ENCODE measurements around the gene MYOT. TPM values are rescaled to one million over a fixed set of nuclear protein-coding genes. Genes with fewer than 3 reads are reported as not detected.

MYOT gene
- total RNA-seq, 1 experiment from 2014 or later, result not detected

GRCh38 chr5:137891849-137892248 lies 24.2 kb downstream of the MYOT start:
- DNase-seq (ENCODE audit: low spot score), result no peak
- H3K27ac ChIP-seq (ENCODE audit: low read depth, low read length, poor library complexity, severe bottlenecking), result no peak overlapping the region
- H3K36me3 ChIP-seq (ENCODE audit: insufficient read depth, low read length, poor library complexity, severe bottlenecking), result no peaks in the 10 kb centered on the region
- TF ChIP-seq CTCF (conservative IDR thresholded peaks at IDR 0.05; ENCODE audit: low read depth, low read length) (peak; percentile 32; the same call in 1 of the 2 replicates), EZH2 (IDR thresholded peaks at IDR 0.05; ENCODE audit: borderline replicate concordance, low read depth, low read length, poor library complexity, severe bottlenecking) (no peak)
- H3K9me3 ChIP-seq (ENCODE audit: low read depth, low read length, poor library complexity, severe bottlenecking), result no peaks in the 10 kb centered on the region
- H3K27me3 ChIP-seq (replicated peaks; ENCODE audit: insufficient read depth, low read depth, low read length, poor library complexity), result no peaks in the 10 kb centered on the region
- no peak overlapping the region for H3K4me3 ChIP-seq (ENCODE audit: low read depth, low read length, poor library complexity, severe bottlenecking)
- H3K4me1 ChIP-seq (ENCODE audit: insufficient read depth, low read length, poor library complexity, severe bottlenecking), result no peaks in the 10 kb centered on the region
- POLR2A ChIA-PET (ENCODE audit: low non-redundant PET), result no interaction called here
- CTCF ChIA-PET, result no interaction called here
- BruUV-seq (replicated peaks), result no TSS peak
- intact Hi-C loops (cut with micrococcal nuclease; ENCODE audit: unreplicated experiment), result no loop called here

DNA sequence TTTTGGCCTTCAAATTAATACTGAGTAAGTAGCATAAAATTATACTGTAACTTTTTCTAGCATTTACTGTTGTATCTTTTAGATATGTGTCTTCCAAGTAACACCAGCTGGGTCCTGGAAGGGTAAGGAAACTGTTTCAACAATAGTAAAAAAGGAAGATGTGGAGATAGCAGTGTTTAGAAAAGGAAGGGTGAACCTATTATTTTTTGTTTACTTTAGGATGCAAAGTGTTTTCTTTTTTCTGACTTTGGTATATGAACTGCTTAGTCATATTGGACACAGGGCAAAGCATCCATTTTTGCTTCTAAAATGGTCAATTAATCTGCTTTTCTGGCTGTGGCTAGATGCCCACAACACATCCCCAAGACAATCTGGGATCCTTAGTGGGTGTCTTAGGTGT lies 26.9 kb downstream of the MYOT start:
- no peak for DNase-seq (ENCODE audit: low spot score)
- Histone ChIP-seq H3K4me1 (ENCODE audit: insufficient read depth, low read length, poor library complexity, severe bottlenecking) (no peaks in the 10 kb centered on the region), H3K27ac (ENCODE audit: low read depth, low read length, poor library complexity, severe bottlenecking) (no peak overlapping the region), H3K9me3 (ENCODE audit: low read depth, low read length, poor library complexity, severe bottlenecking) (no peaks in the 10 kb centered on the region), H3K27me3 (replicated peaks; ENCODE audit: insufficient read depth, low read depth, low read length, poor library complexity) (no peaks in the 10 kb centered on the region), H3K36me3 (ENCODE audit: insufficient read depth, low read length, poor library complexity, severe bottlenecking) (no peaks in the 10 kb centered on the region), H3K4me3 (ENCODE audit: low read depth, low read length, poor library complexity, severe bottlenecking) (no peak overlapping the region)
- CTCF ChIA-PET, result no interaction called here
- BruUV-seq (replicated peaks), result no TSS peak
- TF ChIP-seq CTCF (conservative IDR thresholded peaks at IDR 0.05; ENCODE audit: low read depth, low read length), result no peak
- no peak for TF ChIP-seq EZH2 (IDR thresholded peaks at IDR 0.05; ENCODE audit: borderline replicate concordance, low read depth, low read length, poor library complexity, severe bottlenecking)
- intact Hi-C loops (cut with micrococcal nuclease; ENCODE audit: unreplicated experiment), result no loop called here
- POLR2A ChIA-PET (ENCODE audit: low non-redundant PET), result no interaction called here

DNA sequence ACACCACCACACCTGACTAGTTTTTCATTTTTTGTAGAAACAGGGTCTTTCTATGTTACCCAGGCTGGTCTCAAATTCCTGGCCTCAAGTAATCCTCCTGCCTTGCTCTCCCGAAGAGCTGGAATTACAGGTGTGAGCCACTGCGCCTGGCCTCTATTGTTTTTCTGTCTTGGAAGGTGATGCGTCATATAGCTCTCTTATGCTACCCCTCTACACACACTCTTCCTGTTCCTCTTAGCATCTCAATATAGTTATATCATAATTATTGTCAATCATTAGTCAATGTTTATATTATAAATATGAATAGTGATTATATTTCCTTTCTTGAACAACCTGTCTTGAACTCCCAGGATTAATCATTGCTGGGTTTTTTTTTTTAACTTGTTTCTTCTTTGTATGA lies 28.9 kb downstream of the MYOT start:
- H3K4me3 ChIP-seq (ENCODE audit: low read depth, low read length, poor library complexity, severe bottlenecking), result no peak overlapping the region
- intact Hi-C loops (cut with micrococcal nuclease; ENCODE audit: unreplicated experiment), result no loop called here
- CTCF ChIA-PET, result no interaction called here
- no peak for DNase-seq (ENCODE audit: low spot score)
- no peaks in the 10 kb centered on the region for H3K9me3 ChIP-seq (ENCODE audit: low read depth, low read length, poor library complexity, severe bottlenecking)
- POLR2A ChIA-PET (ENCODE audit: low non-redundant PET), result no interaction called here
- no peaks in the 10 kb centered on the region for H3K36me3 ChIP-seq (ENCODE audit: insufficient read depth, low read length, poor library complexity, severe bottlenecking)
- no peaks in the 10 kb centered on the region for H3K27me3 ChIP-seq (replicated peaks; ENCODE audit: insufficient read depth, low read depth, low read length, poor library complexity)
- H3K4me1 ChIP-seq (ENCODE audit: insufficient read depth, low read length, poor library complexity, severe bottlenecking), result no peaks in the 10 kb centered on the region
- TF ChIP-seq CTCF (conservative IDR thresholded peaks at IDR 0.05; ENCODE audit: low read depth, low read length) (no peak), EZH2 (IDR thresholded peaks at IDR 0.05; ENCODE audit: borderline replicate concordance, low read depth, low read length, poor library complexity, severe bottlenecking) (no peak)
- H3K27ac ChIP-seq (ENCODE audit: low read depth, low read length, poor library complexity, severe bottlenecking), result no peak overlapping the region
- BruUV-seq (replicated peaks), result no TSS peak
